ENCODE results near the gene GPR173. TPM values are rescaled to one million over a fixed set of nuclear protein-coding genes. Genes with fewer than 3 reads are reported as not detected.

Gene GPR173
- total RNA-seq, 1 experiment from 2014 or later = not detected

Other genes starting within 250 kb of the GPR173 start
- not detected in 2 replicates for gene XAGE5, start 237.5 kb upstream of the GPR173 start, total RNA-seq (2014; rRNA removed; shearing (Covaris generic))
- not detected in 2 replicates for gene XAGE3, start 180.7 kb upstream of the GPR173 start, total RNA-seq (2014; rRNA removed; shearing (Covaris generic))
- 15.3 and 23.1 TPM in 2 replicates for gene FAM156B, start 151.5 kb upstream of the GPR173 start, total RNA-seq (2014; rRNA removed; shearing (Covaris generic))
- 2.2 and 7.4 TPM in 2 replicates for gene FAM156A, start 90.3 kb upstream of the GPR173 start, total RNA-seq (2014; rRNA removed; shearing (Covaris generic))
- 21.7 and 32.0 TPM in 2 replicates for gene TSPYL2, start 33.6 kb downstream of the GPR173 start, total RNA-seq (2014; rRNA removed; shearing (Covaris generic))
- 1.5 and 4.7 TPM in 2 replicates for gene KANTR, start 45.4 kb downstream of the GPR173 start, total RNA-seq (2014; rRNA removed; shearing (Covaris generic))
- gene KDM5C, start 176.4 kb downstream of the GPR173 start, total RNA-seq (2014; rRNA removed; shearing (Covaris generic)) = 69.8 and 76.3 TPM in 2 replicates
- gene IQSEC2, start 232.8 kb downstream of the GPR173 start, total RNA-seq (2014; rRNA removed; shearing (Covaris generic)) = 16.0 and 18.4 TPM in 2 replicates

Data from G401 (cell line).